ENCODE measurements around the gene CROT.
"Not testable (repeated sequence)": the region's sequence is repeated elsewhere in the genome, so short reads cannot be mapped to it uniquely, and the experiment has no call there.

The CROT gene

GRCh38 chr7:87345166-87345927 lies at the start of gene CROT:
Gene CROT, plus strand, starts transcription at chr7:87345664. Its CDS starts 3,405 bp downstream, at chr7:87349069.
- peak; percentile 97 for DNase-seq (ENCODE audit: low spot score)

- DNase-seq (ENCODE audit: low spot score), result no peak
Observed at GRCh38 chr7:87300756-87301155, 44.7 kb upstream of the CROT start.

- no peak for DNase-seq (ENCODE audit: low spot score)
Observed at GRCh38 chr7:87310790-87311419, 34.6 kb upstream of the CROT start.

- DNase-seq (ENCODE audit: low spot score), result no peak
Observed at GRCh38 chr7:87312215-87312865, 33.1 kb upstream of the CROT start.

- DNase-seq (ENCODE audit: low spot score), result no peak
Observed at GRCh38 chr7:87316097-87316700, 29.3 kb upstream of the CROT start.

GRCh38 chr7:87316846-87317552 lies 28.5 kb upstream of the CROT start:
- no peak for DNase-seq (ENCODE audit: low spot score)

- no peak for DNase-seq (ENCODE audit: low spot score)
Observed at GRCh38 chr7:87317691-87318245, 27.7 kb upstream of the CROT start.

- DNase-seq (ENCODE audit: low spot score), result no peak
Observed at GRCh38 chr7:87318741-87319140, 26.7 kb upstream of the CROT start.

GRCh38 chr7:87319154-87319581 lies 26.3 kb upstream of the CROT start:
- DNase-seq (ENCODE audit: low spot score), result not testable (repeated sequence)

- no peak for DNase-seq (ENCODE audit: low spot score)
Observed at GRCh38 chr7:87322912-87323311, 22.6 kb upstream of the CROT start.

- DNase-seq (ENCODE audit: low spot score), result no peak
Observed at GRCh38 chr7:87325576-87326370, 19.7 kb upstream of the CROT start.

GRCh38 chr7:87328281-87328680 lies 17.2 kb upstream of the CROT start:
- DNase-seq (ENCODE audit: low spot score), result no peak

GRCh38 chr7:87330316-87330715 lies 15.1 kb upstream of the CROT start:
- DNase-seq (ENCODE audit: low spot score), result no peak

- DNase-seq (ENCODE audit: low spot score), result no peak
Observed at GRCh38 chr7:87330942-87331341, 14.5 kb upstream of the CROT start.

- no peak for DNase-seq (ENCODE audit: low spot score)
Observed at GRCh38 chr7:87331687-87332252, 13.7 kb upstream of the CROT start.

- DNase-seq (ENCODE audit: low spot score), result no peak
Observed at GRCh38 chr7:87332321-87332720, 13.1 kb upstream of the CROT start.

GRCh38 chr7:87336136-87336535 lies 9.3 kb upstream of the CROT start:
- DNase-seq (ENCODE audit: low spot score), result no peak

GRCh38 chr7:87337331-87337730 lies 8.1 kb upstream of the CROT start:
- DNase-seq (ENCODE audit: low spot score), result no peak

- no peak for DNase-seq (ENCODE audit: low spot score)
Observed at GRCh38 chr7:87339373-87339897, 6.0 kb upstream of the CROT start.

GRCh38 chr7:87341441-87341840 lies 4.0 kb upstream of the CROT start:
- no peak for DNase-seq (ENCODE audit: low spot score)
